Embryonic facial prominence (tissue), 1 donor: Measurements from ENCODE around the gene MGLL.

ENCODE experiments used
- DNase-seq: peaks from one replicate; pipeline ENCODE4 v3.0.0-alpha.2; 2016; ENCODE audit errors: extremely low spot score

MGLL gene

GRCh38 chr3:127789990-127790881 is 32.1 kb downstream of the MGLL start:
- no peak for DNase-seq

DNA sequence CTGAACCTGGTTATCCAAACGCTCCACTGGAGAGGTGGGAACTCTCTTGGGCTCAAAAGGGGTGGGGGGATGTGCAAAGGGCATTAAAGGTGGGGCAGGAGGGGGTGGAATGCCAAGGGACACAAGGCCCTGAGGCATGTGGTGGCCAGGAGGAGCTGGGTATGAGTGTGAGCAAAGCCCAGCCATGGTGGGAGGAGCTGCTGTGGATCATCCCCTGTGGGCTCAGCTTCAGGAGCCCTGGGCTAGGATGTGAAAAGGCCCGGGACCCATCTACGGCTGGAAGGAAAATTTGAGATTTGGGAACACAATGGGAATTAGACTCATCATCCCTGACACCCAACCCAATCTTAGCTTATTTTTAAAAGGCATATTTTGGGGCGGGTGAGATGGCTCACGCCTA is 33.3 kb downstream of the MGLL start:
- DNase-seq, result no peak

- no peak for DNase-seq
Observed at GRCh38 chr3:127788451-127788909, 33.8 kb downstream of the MGLL start.

DNA sequence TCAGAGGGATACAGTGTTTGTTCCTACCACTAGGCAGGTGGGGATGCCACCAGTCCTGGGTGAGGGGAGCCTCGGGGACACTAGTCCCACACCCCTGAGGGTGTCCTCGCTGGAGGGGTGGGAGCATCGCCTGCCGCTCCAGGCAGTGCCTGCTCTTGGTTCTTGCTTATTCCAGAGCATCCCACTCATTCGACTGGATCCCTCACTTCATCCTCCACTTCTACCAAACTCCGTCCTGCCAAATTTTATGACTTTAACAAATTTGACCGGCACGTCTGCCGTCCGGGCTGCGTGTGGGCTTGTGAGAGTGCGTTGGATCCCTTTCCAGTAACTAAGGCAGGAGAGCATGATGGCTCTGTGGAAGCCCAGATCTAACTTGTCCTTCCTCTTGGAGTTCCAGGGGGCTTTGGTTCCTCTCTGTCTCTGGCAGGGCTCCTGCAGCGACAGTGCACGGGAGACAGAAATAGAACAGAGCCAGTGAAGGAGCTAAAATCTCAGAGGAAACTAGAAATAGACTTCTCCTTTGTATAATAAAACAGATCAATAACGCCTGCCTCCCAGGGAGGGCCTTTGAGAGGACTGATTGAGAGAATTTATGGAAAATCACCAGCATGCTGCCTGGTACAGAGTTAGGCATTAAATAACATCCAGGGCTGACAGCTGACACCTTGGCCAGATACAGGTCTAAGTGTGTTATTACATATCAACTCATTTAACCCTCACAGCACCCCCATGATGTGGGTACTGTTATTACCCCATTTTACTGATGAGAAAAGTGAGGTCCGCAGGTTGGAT is 34.5 kb downstream of the MGLL start:
- no peak for DNase-seq

- DNase-seq, result no peak
Observed at GRCh38 chr3:127787071-127787490, 35.2 kb downstream of the MGLL start.

DNA sequence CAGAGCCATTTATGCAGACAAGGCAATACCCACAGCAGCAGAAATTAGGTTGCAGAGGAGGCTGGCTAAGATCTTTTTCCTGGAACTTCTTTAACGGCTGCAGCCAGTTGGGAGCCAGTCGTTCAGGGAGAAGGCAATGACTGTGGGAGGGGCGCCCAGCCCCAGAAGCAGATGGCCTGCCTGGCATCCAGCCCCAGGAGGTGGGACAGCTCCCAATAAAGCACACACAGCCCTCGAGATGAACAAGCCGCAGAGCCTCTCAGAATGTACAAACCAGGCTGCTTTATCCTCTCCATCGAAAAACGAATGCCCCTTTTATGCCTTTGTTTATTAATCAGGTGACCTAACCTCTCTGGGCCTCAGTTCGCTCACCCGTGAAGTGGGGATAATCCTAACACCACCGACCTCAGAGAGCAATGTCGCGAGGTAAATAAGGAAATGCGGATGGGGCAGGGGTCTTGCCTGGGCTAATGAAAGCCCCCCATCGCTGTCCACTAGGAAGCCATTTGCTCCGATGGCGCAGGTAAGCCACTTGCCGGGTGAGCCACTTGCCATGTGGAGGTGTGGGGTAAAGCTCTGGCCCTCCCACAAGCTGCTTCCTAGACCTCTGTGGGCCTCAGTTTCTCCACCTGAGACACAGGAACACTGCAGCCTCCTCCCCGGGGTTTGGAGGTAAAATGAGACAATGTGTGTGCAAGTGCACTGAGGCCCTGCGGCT is 35.8 kb downstream of the MGLL start:
- peak; percentile 27 for DNase-seq

DNA sequence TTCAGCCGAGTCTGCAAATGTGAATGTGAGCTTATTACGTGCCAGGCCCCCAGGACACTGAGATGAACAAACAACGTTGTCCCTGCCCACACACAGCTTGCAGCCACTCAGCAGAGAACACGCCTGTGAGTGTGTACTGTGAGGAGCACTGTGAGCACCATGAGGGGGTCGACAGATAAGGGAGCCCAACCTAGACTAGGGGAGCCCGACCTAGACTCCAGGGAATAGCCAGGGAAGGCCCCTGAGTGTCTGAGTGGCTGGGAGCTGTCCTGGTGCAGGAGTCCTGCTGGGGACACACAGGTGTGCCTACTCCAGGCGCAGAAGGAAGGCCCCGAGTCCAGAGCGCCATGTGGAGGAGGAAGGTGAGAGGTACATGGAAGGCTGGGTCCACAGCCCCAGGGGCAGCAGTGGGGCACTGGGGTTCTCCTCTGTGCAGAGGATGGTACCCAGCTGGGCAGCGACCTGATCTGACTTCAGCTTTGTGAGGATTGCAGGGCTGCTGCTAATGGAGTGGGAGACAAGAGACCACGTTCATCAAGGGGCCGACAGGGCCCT is 36.5 kb downstream of the MGLL start:
- no peak for DNase-seq

GRCh38 chr3:127784865-127785710 is 37.2 kb downstream of the MGLL start:
- DNase-seq, result no peak

DNA sequence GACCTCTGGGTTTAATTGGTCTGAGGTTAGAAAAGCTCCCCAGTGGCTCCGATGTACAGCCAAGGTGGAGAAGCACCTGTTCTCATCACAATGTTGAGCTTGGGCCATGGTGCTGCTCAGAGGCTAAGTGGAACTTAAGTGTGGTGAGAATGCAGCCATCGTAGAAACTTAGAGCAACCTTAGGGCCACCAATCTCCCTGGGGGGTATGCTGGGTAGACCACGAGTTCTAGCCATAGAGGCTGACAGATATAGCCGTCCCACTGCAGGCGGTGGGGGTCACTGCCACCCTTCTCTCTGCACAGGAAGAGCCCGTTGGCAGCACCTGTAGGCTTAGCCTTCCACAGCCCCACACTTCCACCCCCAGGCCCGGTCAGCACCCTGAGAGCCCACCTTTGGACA is 38.0 kb downstream of the MGLL start:
- no peak for DNase-seq

DNA sequence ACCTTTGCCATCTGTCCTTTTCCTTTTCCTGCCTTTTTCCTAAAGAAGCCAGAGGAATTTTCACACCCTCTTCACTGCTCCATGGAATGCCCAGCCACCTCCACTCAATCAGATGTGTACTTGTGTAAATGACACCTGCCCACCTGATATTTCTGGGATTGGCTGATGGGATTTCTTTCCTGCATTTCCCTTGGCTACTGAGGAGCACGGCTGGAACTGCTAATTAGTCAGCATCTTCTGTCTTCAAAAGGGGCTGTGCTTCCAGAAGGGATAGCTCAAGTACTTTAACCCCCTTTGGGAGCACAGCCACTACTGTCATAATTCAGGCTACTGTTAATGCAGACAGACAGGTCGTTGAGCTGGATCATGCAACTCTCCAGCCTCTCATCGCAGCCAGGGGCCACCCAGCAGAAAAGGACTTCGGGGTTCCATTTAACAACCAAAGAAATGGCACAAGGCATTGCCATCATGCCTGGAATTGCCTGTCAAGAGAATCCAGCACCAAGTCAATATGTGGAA is 38.6 kb downstream of the MGLL start:
- DNase-seq, result no peak

DNA sequence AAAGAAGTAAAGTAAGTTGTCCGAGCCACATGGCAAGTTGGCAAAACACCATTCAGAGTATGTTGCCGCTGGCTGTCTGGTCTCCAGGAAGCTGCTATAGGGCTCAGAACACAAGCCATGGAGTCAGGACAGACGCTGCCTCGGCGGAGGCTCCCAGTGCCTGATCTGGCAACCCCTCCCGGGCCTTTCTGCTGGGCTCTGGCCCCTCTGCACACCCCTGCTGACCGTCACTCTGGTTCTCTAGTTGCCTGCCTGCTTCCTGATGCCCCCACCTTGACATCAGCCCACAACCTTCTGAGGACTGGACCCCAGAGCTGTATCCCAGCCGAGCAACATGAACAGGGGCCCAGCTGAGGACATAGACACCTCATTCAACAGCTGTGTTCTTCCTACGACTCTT is 39.1 kb downstream of the MGLL start:
- DNase-seq, result no peak

GRCh38 chr3:127781411-127782001 is 40.8 kb downstream of the MGLL start:
- DNase-seq, result no peak

DNA sequence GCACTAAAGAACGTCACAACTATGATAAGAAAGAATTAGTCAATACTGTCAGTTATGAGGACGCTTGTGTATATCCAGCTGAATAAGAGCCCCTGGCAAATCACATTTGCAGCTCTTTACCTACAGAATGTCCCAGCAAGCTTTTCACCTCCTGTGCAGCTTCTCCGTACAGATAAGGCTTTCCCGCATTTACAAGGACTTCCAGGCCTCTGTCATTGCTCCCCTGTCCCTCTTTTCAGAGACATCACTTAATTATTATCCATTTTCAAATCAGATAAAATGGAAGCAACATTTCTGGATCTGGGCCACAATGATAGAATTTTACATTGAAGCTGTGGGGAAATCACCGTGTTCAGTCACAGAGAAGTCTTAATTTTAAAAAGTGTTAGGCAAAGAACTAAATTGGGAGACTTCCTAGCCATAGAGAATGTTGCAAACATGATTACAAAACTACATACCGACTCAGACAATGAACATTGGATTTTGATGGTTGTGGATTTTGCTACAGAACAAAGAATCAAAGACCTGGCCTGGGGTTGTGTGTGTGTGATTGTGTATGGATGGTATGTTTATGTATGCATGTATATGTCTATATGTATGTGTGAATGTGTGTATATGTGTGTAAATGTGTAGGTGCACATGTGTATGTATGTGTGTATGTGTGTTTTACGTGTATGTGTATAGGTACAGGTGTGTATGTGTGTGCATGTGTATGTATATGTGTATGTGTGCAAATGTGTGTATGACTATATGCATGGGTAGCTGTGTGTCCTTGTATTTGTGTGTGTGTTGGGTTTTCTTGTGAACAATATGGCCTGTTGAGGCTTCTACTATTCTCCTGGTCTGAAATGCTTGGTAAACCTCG is 41.5 kb downstream of the MGLL start:
- no peak for DNase-seq

DNA sequence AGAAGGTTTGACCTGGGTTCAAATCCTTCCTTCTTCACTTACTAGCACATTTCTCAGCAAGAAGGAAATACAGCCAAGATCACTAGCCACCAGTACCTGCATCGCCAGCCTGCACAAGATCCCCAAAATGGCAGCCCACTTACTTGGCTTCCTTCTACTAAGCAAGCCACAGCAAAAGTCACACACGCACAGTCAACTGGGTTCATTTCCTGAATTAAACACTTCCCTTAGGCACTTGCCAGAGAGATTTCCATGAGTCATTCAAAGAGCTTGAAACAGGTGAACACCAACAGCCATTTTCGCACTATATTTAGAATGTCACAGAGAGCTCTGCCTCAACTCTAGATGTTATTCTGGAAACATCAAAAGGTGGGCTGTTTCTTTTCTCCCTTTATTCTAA is 42.6 kb downstream of the MGLL start:
- no peak for DNase-seq

GRCh38 chr3:127777921-127778656 is 44.2 kb downstream of the MGLL start:
- no peak for DNase-seq

DNA sequence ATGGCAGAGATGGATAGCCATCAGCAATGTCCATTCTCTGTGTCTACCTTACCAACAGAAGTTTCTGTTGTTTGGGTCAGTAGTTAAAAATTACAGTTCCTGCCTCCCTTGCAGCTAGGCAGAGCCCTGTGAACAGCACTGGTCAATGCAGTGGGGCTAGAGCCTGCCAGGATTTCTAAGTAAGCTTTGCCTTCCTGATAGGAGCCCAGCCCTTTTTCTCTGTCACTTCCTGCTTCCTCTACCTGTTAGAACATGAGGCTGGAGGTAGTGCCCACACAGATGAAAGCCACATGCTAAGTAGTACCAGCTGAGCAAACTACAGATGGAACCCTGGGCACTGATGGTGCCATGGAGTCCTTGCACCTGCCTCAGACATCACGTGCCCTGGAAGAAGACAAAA is 45.0 kb downstream of the MGLL start:
- DNase-seq, result no peak

DNA sequence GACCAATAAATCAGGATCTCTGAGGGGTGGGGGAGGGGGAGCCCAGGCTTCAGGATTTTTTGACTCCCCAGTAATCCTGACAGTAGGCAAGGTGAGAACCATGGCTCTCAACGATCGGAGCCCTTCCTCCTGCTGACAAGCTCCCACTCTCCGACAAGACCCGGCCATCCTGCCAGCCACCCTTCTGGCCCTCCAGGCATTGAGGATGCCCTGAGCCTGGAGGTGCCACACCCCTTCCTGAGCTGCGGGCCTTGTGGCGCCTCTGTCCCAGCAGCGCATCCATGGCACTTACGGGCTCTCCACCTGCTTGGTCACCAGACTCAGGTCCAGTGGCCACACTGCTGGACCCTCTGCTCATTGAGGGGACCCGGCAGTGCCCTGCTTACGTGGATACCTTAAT is 46.0 kb downstream of the MGLL start:
- DNase-seq, result no peak

GRCh38 chr3:127775398-127776109 is 46.8 kb downstream of the MGLL start:
- no peak for DNase-seq
